ENCODE results near the gene MPO.

MPO gene

GRCh38 chr17:58279736-58280479, 827 bp downstream of the MPO start:
- peak; percentile 18 for DNase-seq (ENCODE audit: extremely low spot score)
- ChIA-PET CTCF (interaction anchor here (1.0 to 2.3 kb wide), 5 partner anchors 14 to 42 kb away, joined by 3 to 6 read pairs (median 3); partner anchors contain the start of gene LPO), POLR2A (no interaction called here)
- TF ChIP-seq CTCF (IDR thresholded peaks at IDR 0.05; ENCODE audit: control extremely low read depth, extremely low read depth, low read depth, missing control alignments) = no peak

GRCh38 chr17:58279016-58279711, 1.6 kb downstream of the MPO start:
- TF ChIP-seq CTCF (IDR thresholded peaks at IDR 0.05; ENCODE audit: control extremely low read depth, extremely low read depth, low read depth, missing control alignments) = no peak
- ChIA-PET CTCF (interaction anchor here (2.3 kb wide), 1 partner anchor 21 kb away, joined by 6 read pairs; no protein-coding TSS in a partner anchor), POLR2A (no interaction called here)
- DNase-seq (ENCODE audit: extremely low spot score) = peak; percentile 25

GRCh38 chr17:58278661-58279015, 2.1 kb downstream of the MPO start:
- ChIA-PET POLR2A (no interaction called here), CTCF (interaction anchor here (2.3 kb wide), 1 partner anchor 20 kb away, joined by 6 read pairs; no protein-coding TSS in a partner anchor)
- no peak for TF ChIP-seq CTCF (IDR thresholded peaks at IDR 0.05; ENCODE audit: control extremely low read depth, extremely low read depth, low read depth, missing control alignments)
- peak; percentile 28 for DNase-seq (ENCODE audit: extremely low spot score)

GRCh38 chr17:58277802-58278595, 2.7 kb downstream of the MPO start:
- ChIA-PET POLR2A (no interaction called here), CTCF (interaction anchor here (1.4 to 2.3 kb wide), 2 partner anchors 20 to 31 kb away, joined by 3 to 6 read pairs; no protein-coding TSS in a partner anchor)
- peak; percentile 22 for DNase-seq (ENCODE audit: extremely low spot score)
- TF ChIP-seq CTCF (IDR thresholded peaks at IDR 0.05; ENCODE audit: control extremely low read depth, extremely low read depth, low read depth, missing control alignments) = no peak

GRCh38 chr17:58277107-58277801, 3.5 kb downstream of the MPO start:
- peak; percentile 56 for TF ChIP-seq CTCF (IDR thresholded peaks at IDR 0.05; ENCODE audit: control extremely low read depth, extremely low read depth, low read depth, missing control alignments)
- POLR2A ChIA-PET = no interaction called here
- CTCF ChIA-PET = interaction anchor here (1.4 to 2.9 kb wide), 2 partner anchors 28 to 30 kb away, joined by 3 to 12 read pairs; no protein-coding TSS in a partner anchor
- peak; percentile 48 for DNase-seq (ENCODE audit: extremely low spot score)
